Coronary artery (tissue), 2 donors: Measurements from ENCODE around the gene RUSC2.
"Not testable (repeated sequence)": the region's sequence is repeated elsewhere in the genome, so short reads cannot be mapped to it uniquely, and the experiment has no call there.

Experiments used
- DNase-seq: peaks from one replicate; pipeline ENCODE4 v3.0.0-alpha.2; 2017; ENCODE audit warnings: low spot score
- H3K27ac ChIP-seq, 2 donors: fragments of 200-600 bp; sonication (generic); one replicate each; pipeline ENCODE4 v1.5.1; 2016 to 2019
- H3K4me3 ChIP-seq: fragments of 200-600 bp; sonication (generic); 2 replicates; pipeline ENCODE4 v1.5.1; 2016; ENCODE audit warnings: mild to moderate bottlenecking, moderate library complexity
- CTCF ChIP-seq: fragments of 200-600 bp; sonication (generic); IDR thresholded peaks from one replicate; pipeline ENCODE4 v1.5.1; 2019; ENCODE audit warnings: antibody characterized with exemption

Gene RUSC2

GRCh38 chr9:35495984-35496383, 6.1 kb downstream of the RUSC2 start:
- Histone ChIP-seq H3K27ac (no peak overlapping the region), H3K4me3 (no peak overlapping the region)
- TF ChIP-seq CTCF = no peak
- no peak for DNase-seq

- peak overlapping the region; percentile 82 to 88 for H3K27ac ChIP-seq
- DNase-seq, H3K4me3 ChIP-seq: not testable (repeated sequence)
Measured at GRCh38 chr9:35498245-35498644, 8.3 kb downstream of the RUSC2 start.

GRCh38 chr9:35499029-35499700, 9.3 kb downstream of the RUSC2 start:
- no peak for DNase-seq
- Histone ChIP-seq H3K4me3 (no peak overlapping the region), H3K27ac (peak overlapping the region; percentile 82 to 88)
- no peak for TF ChIP-seq CTCF

GRCh38 chr9:35499701-35500030, 9.8 kb downstream of the RUSC2 start:
- Histone ChIP-seq H3K4me3 (peak overlapping the region; percentile 20), H3K27ac (peak overlapping the region; percentile 82 to 88)
- TF ChIP-seq CTCF = no peak
- DNase-seq = no peak

- Histone ChIP-seq H3K27ac (peak overlapping the region; percentile 82 to 88), H3K4me3 (peak overlapping the region; percentile 20)
- DNase-seq = no peak
- TF ChIP-seq CTCF = no peak
Measured at GRCh38 chr9:35500130-35500748, 10.3 kb downstream of the RUSC2 start.

- no peak for DNase-seq
- H3K4me3 ChIP-seq = no peak overlapping the region
- peak overlapping the region in 1 of 2 donors; percentile 52 for H3K27ac ChIP-seq
- TF ChIP-seq CTCF = no peak
Measured at GRCh38 chr9:35501946-35502345, 12.0 kb downstream of the RUSC2 start.

- Histone ChIP-seq H3K27ac (no peak overlapping the region), H3K4me3 (no peak overlapping the region)
- no peak for TF ChIP-seq CTCF
- no peak for DNase-seq
Measured at GRCh38 chr9:35506359-35506758, 16.4 kb downstream of the RUSC2 start.
